GM21381 (cell line): ENCODE results near the gene PABPN1.
"Not testable (repeated sequence)": the region's sequence is repeated elsewhere in the genome, so short reads cannot be mapped to it uniquely, and the experiment has no call there.

Source experiments
- ATAC-seq: cut with Tn5 transposase; IDR thresholded peaks from one replicate; pipeline ENCODE4 v1.9.1; 2021; ENCODE audit warnings: mild to moderate bottlenecking, moderate library complexity; ENCODE audit not compliant: unreplicated experiment

The PABPN1 gene

GRCh38 chr14:23325746-23326145, 4.5 kb downstream of the PABPN1 start:
- ATAC-seq = not testable (repeated sequence)

DNA sequence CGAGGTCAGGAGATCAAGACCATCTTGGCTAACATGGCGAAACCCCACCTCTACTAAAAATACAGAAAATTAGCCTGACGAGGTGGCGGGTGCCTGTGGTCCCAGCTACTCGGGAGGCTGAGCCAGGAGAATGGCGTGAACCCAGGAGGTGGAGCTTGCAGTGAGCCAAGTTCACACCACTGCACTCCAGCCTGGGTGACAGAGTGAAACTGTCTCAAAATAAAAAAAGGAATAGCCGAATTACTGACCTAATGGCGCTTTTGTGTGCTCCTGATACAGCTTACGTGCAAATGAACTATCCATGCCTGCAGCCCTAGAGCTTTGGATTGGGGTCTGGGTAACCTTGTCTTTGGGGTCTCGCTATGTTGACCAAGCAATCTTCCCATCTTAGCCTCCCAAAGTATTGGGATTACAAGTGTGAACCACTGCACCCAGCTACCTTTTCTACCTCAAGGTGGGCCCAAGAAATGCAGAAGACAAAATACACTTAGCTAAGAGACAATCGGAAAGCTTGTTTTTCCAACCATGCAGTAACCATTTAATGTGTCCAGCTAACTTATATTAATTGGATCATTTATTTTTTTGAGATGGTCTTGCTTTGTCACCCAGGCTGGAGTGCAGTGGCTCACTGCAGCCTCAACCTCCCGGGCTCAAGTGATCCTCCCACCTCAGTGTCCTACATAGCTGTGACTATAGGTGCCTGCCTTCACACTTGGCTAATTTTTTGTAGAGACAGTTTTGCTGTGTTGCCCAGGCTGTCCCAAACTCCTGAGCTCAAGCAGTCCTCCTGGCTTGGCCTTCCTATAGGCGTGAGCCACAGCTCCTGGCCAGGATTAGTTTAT, 5.5 kb downstream of the PABPN1 start:
- ATAC-seq = no peak

DNA sequence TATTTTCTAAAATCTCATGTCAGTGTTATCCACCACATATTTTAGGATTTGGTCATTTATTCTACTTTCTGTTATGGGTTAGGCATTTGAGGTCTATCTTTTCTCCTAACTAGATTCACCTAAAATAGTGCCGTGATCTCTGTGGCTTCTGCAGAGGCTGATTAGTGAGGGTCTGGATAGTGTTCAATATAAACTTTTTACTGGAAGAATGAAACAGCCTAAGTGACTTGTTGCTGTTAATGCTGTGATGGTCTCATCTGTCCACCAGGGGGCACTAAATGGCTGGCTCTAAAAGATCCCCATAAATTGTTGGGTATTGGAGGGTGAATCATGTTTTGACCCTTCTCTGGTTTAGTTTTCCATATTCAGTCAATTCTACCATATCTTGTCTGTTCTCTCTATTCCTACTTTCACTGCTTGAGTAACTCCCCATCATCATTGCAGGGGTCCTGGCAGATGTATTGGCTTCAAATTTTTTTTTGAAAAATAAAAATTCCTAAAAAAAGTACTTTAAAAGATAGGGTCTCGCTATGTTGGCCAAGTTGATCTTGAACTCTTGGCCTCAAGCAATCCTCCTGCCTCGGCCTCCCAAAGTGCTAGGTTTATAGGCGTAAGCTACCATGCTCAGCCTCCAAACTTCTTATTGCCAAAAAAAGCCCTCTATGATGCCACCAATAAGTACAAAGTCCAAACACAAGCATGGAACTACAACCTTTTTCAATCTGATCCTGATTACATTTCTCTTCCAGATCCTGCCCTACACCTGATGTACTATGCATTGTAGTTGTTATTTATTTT, 6.9 kb downstream of the PABPN1 start:
- ATAC-seq = no peak

DNA sequence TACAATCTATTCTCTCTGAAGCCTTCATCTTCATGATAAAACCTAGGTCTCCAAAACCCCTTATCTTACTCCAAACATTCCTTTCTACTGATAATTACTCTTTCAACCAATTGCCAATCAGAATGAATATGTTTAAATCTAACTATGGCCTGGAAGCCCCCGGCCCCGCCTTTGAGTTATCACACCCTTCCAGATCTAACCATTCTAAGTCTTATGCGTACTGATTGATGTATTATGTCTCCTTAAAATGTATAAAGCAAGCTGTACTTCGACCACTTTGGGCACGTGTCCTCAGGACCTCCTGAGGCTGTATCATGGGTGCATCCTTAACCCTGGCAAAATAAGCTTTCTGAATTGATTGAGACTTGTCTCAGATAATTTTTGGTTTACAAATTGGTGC, 14.4 kb downstream of the PABPN1 start:
- ATAC-seq = no peak

GRCh38 chr14:23339506-23340268, 18.4 kb downstream of the PABPN1 start:
- ATAC-seq = no peak

- ATAC-seq = no peak
Observed at GRCh38 chr14:23344481-23344880, 23.2 kb downstream of the PABPN1 start.

- ATAC-seq = no peak
Observed at GRCh38 chr14:23345987-23346692, 24.9 kb downstream of the PABPN1 start.

GRCh38 chr14:23346693-23347405, 25.6 kb downstream of the PABPN1 start:
- ATAC-seq = no peak

GRCh38 chr14:23347406-23348296, 26.4 kb downstream of the PABPN1 start:
- ATAC-seq = no peak

DNA sequence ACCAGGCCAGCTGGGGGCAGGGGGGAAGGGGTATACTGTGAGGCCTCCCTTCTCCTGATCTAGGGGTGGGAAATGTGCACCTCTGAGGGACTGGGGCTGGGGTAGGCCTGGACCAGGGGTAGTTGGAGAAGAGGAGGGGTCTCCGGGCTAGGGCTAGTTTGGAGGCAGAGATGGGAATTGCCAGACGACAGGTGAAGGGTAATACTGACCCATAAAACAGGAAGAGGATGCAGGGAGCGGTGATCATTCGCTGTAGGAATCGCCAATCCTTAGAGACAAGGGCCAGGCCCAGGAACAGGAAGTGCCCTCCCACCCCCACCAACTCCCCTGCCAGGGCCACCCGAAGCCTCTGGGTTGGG, 27.0 kb downstream of the PABPN1 start:
- no peak for ATAC-seq

- no peak for ATAC-seq
Observed at GRCh38 chr14:23349156-23349845, 28.0 kb downstream of the PABPN1 start.

- ATAC-seq = no peak
Observed at GRCh38 chr14:23351681-23352505, 30.6 kb downstream of the PABPN1 start.

GRCh38 chr14:23352506-23353432, 31.5 kb downstream of the PABPN1 start, which contains the start of gene SLC22A17:
TSS of gene SLC22A17 (minus strand) at chr14:23352887.
- ATAC-seq = no peak

- no peak for ATAC-seq
Observed at GRCh38 chr14:23353433-23353780, 32.1 kb downstream of the PABPN1 start.

DNA sequence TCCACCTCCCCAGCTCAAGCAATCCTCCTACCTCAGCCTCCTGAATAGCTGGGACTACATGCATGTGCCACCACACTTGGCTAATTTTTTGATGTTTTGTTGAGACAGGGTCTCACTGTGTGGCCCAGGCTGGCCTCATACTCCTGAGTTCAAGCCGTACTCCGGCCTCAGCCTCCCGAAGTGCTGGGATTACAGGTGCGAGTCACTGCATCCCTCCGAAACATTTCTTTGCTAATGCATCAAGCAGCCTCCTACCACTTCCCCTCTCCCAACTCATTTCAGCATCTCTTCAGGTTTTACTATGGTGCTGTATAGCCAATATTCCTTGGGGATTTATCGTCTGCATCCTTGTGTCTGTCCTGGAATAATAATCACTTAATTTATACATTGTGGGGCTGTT, 33.7 kb downstream of the PABPN1 start:
- ATAC-seq = no peak

DNA sequence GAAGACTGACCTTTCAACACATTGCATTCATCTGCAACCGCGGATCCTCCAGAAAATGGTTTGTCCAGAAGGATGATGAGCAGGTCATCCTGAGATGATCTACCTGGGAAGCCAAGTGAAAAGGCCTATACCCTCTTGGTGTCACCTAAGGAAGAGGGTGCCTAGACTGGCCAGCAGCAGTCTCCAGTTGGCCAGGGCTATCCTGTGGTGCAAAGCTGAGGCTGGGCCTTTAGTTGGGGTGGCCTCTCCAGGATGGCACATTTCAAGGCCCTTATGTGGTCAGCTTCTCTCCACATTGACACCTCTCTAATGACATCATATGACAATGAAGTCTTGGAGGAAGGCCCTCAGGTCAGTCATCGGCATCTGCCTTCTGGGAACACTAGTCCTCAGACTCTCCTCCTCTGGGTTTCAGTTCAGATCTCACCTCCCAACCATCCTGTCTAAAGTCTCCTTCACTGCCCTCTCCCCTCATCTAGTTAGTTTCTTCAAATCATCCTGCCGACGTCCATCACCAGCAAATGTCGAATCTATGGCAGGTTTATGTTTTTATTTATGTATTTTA, 34.7 kb downstream of the PABPN1 start:
- ATAC-seq = no peak
